DND-41 (cell line): ENCODE data around the gene SLC24A4.

ENCODE experiments used
- ATAC-seq: fragments of 200-7000 bp; cut with Tn5 transposase; 3 replicates; pipeline ENCODE4 v1.9.1; 2021; ENCODE audit warnings: low read depth; ENCODE audit not compliant: insufficient read depth
- DNase-seq: peaks from one replicate; pipeline ENCODE4 v3.0.0-alpha.2; 2020
- H2AFZ ChIP-seq: 2 replicates; pipeline ENCODE4 v1.6.0; 2012; ENCODE audit warnings: low read depth, low read length
- H3K27ac ChIP-seq: 2 replicates; pipeline ENCODE4 v1.5.1; 2012; ENCODE audit warnings: low read length, inconsistent platforms
- H3K27me3 ChIP-seq: fragments of 200-600 bp; sonication (generic); 2 replicates; pipeline ENCODE4 v1.6.0; 2012; ENCODE audit warnings: low read length, mild to moderate bottlenecking, inconsistent platforms; ENCODE audit not compliant: insufficient read depth, poor library complexity
- H3K36me3 ChIP-seq: 2 replicates; pipeline ENCODE4 v1.5.1; 2012; ENCODE audit warnings: low read length, inconsistent platforms; ENCODE audit not compliant: insufficient read depth
- H3K4me1 ChIP-seq: 2 replicates; pipeline ENCODE4 v1.5.1; 2012; ENCODE audit warnings: mild to moderate bottlenecking, low read length; ENCODE audit not compliant: insufficient read depth
- H3K4me2 ChIP-seq: 2 replicates; pipeline ENCODE4 v1.6.0; 2012; ENCODE audit warnings: mild to moderate bottlenecking, moderate library complexity, low read length, inconsistent platforms; ENCODE audit not compliant: insufficient read depth
- H3K4me3 ChIP-seq, 2 experiments: fragments of 200-600 bp in 1 of 2; shearing (Covaris generic) in 1 of 2; 2 replicates each; pipeline ENCODE4 v1.5.1; 2012 to 2016; ENCODE audit warnings: inconsistent platforms in 2 of 2, low read length in 2 of 2, mild to moderate bottlenecking in 2 of 2, low read depth in 1 of 2, moderate library complexity in 1 of 2
- H3K79me2 ChIP-seq: 2 replicates; pipeline ENCODE4 v1.6.0; 2012; ENCODE audit warnings: low read length, inconsistent platforms; ENCODE audit not compliant: insufficient read depth
- H3K9ac ChIP-seq: 2 replicates; pipeline ENCODE4 v1.6.0; 2012; ENCODE audit warnings: low read depth, mild to moderate bottlenecking, inconsistent platforms, low read length, moderate library complexity
- H3K9me3 ChIP-seq: 2 replicates; pipeline ENCODE4 v1.5.1; 2012; ENCODE audit warnings: low read length, moderate library complexity, mild to moderate bottlenecking, inconsistent platforms; ENCODE audit not compliant: insufficient read depth, severe bottlenecking
- H4K20me1 ChIP-seq: 2 replicates; pipeline ENCODE4 v1.6.0; 2012; ENCODE audit warnings: low read length; ENCODE audit not compliant: insufficient read depth
- CTCF ChIP-seq: IDR thresholded peaks from 2 replicates; pipeline ENCODE4 v1.5.1; 2012; ENCODE audit warnings: borderline replicate concordance, low read length, moderate library complexity, mild to moderate bottlenecking; ENCODE audit not compliant: poor library complexity, severe bottlenecking; ENCODE audit errors: extremely low read depth
- EZH2 ChIP-seq: IDR thresholded peaks from 3 replicates; pipeline ENCODE4 v1.6.1; 2012; ENCODE audit warnings: borderline replicate concordance, low read depth, mild to moderate bottlenecking, moderate library complexity, low read length, inconsistent platforms; ENCODE audit not compliant: severe bottlenecking

The SLC24A4 gene

GRCh38 chr14:92416544-92416943 is 93.6 kb downstream of the SLC24A4 start:
- ATAC-seq (no peak), DNase-seq (no peak)
- no peaks in the 10 kb centered on the region for H4K20me1 ChIP-seq
- H3K27me3 ChIP-seq: peaks cover 8% of the 10 kb centered on the region
- H3K9ac ChIP-seq: no peak overlapping the region
- no peak overlapping the region for H2AFZ ChIP-seq
- H3K4me1 ChIP-seq: no peaks in the 10 kb centered on the region
- H3K36me3 ChIP-seq: no peaks in the 10 kb centered on the region
- no peaks in the 10 kb centered on the region for H3K9me3 ChIP-seq
- no peak overlapping the region for H3K27ac ChIP-seq
- TF ChIP-seq EZH2 (no peak), CTCF (no peak)
- no peak overlapping the region for H3K4me3 ChIP-seq
- no peak overlapping the region for H3K4me2 ChIP-seq
- no peaks in the 10 kb centered on the region for H3K79me2 ChIP-seq

GRCh38 chr14:92417759-92418158 is 94.8 kb downstream of the SLC24A4 start:
- Histone ChIP-seq H3K4me3 (no peak overlapping the region), H3K36me3 (no peaks in the 10 kb centered on the region), H3K4me2 (no peak overlapping the region), H3K79me2 (no peaks in the 10 kb centered on the region), H3K27ac (no peak overlapping the region), H2AFZ (no peak overlapping the region), H3K9ac (no peak overlapping the region), H4K20me1 (no peaks in the 10 kb centered on the region), H3K9me3 (no peaks in the 10 kb centered on the region), H3K4me1 (no peaks in the 10 kb centered on the region), H3K27me3 (peaks cover 8% of the 10 kb centered on the region)
- DNase-seq (no peak), ATAC-seq (no peak)
- TF ChIP-seq CTCF (no peak), EZH2 (no peak)

- no peak overlapping the region for H2AFZ ChIP-seq
- ATAC-seq: no peak
- H3K9ac ChIP-seq: no peak overlapping the region
- no peaks in the 10 kb centered on the region for H3K9me3 ChIP-seq
- DNase-seq: no peak
- no peak overlapping the region for H3K4me2 ChIP-seq
- H4K20me1 ChIP-seq: no peaks in the 10 kb centered on the region
- H3K27me3 ChIP-seq: no peaks in the 10 kb centered on the region
- H3K27ac ChIP-seq: no peak overlapping the region
- no peaks in the 10 kb centered on the region for H3K79me2 ChIP-seq
- H3K4me3 ChIP-seq: no peak overlapping the region
- no peak for TF ChIP-seq EZH2
- TF ChIP-seq CTCF: no peak
- H3K4me1 ChIP-seq: no peaks in the 10 kb centered on the region
- H3K36me3 ChIP-seq: no peaks in the 10 kb centered on the region
Measured at GRCh38 chr14:92421751-92422150, 98.8 kb downstream of the SLC24A4 start.

- TF ChIP-seq EZH2: no peak
- TF ChIP-seq CTCF: no peak
- no peak for DNase-seq
- H3K36me3 ChIP-seq: no peaks in the 10 kb centered on the region
- no peaks in the 10 kb centered on the region for H3K9me3 ChIP-seq
- no peaks in the 10 kb centered on the region for H3K79me2 ChIP-seq
- H3K27ac ChIP-seq: no peak overlapping the region
- H3K4me3 ChIP-seq: no peak overlapping the region
- H3K4me1 ChIP-seq: no peaks in the 10 kb centered on the region
- no peak for ATAC-seq
- H3K27me3 ChIP-seq: no peaks in the 10 kb centered on the region
- H4K20me1 ChIP-seq: no peaks in the 10 kb centered on the region
- H2AFZ ChIP-seq: no peak overlapping the region
- no peak overlapping the region for H3K9ac ChIP-seq
- H3K4me2 ChIP-seq: no peak overlapping the region
Measured at GRCh38 chr14:92425101-92425500, 102.1 kb downstream of the SLC24A4 start.
